SK-N-SH (cell line): ENCODE results near the gene MRPS18A. TPM values are rescaled to one million over a fixed set of nuclear protein-coding genes. Genes with fewer than 3 reads are reported as not detected.

Experiments
- CTCF ChIA-PET: fragments of 300-600, 350-600 bp; formaldehyde crosslinking; extraction: SDS; loops from one replicate; lab custom pipeline; 2021; lab: Yijun Ruan, JAX
- POLR2A ChIA-PET: fragments of 350-600 bp; sonication (Branson Sonifier 250); formaldehyde crosslinking; extraction: SDS; loops from one replicate; lab custom pipeline; 2020; ENCODE audit warnings: antibody characterized with exemption, inconsistent platforms; lab: Yijun Ruan, JAX
- DNase-seq: peaks from one replicate; pipeline ENCODE4 v3.0.0; 2012
- H2AFZ ChIP-seq: fragments of 200-600 bp; sonication (generic); 2 replicates; pipeline ENCODE4 v1.8.1; 2016; ENCODE audit warnings: antibody characterized with exemption, mild to moderate bottlenecking, low read depth
- H3F3A ChIP-seq: fragments of 200-600 bp; sonication (generic); replicated peaks from 2 replicates; pipeline ENCODE3; 2016; ENCODE audit warnings: antibody characterized with exemption, mild to moderate bottlenecking; ENCODE audit not compliant: insufficient read depth
- H3K27ac ChIP-seq, 2 experiments: fragments of 200-500 bp in 1 of 2; fragments of 200-600 bp in 1 of 2; sonication (Bioruptor generic) in 1 of 2; sonication (generic), shearing (Covaris generic) in 1 of 2; 2 replicates each; pipeline versions ENCODE4 v1.5.1 to v1.6.1; 2014 to 2016; ENCODE audit warnings: low read depth in 2 of 2, inconsistent platforms in 1 of 2, low read length in 1 of 2, mild to moderate bottlenecking in 1 of 2, mixed read lengths in 1 of 2
- H3K27me3 ChIP-seq: fragments of 200-600 bp; sonication (generic), shearing (Covaris generic); 2 replicates; pipeline ENCODE4 v1.6.1; 2016; ENCODE audit warnings: mixed run types; ENCODE audit not compliant: insufficient read depth
- H3K36me3 ChIP-seq, 2 experiments: fragments of 200-500 bp in 1 of 2; fragments of 200-600 bp in 1 of 2; sonication (Bioruptor generic) in 1 of 2; sonication (generic) in 1 of 2; replicated peaks in 1 of 2; 2 replicates each; pipeline versions ENCODE3 to v1.5.1; 2014 to 2016; ENCODE audit warnings: low read length in 1 of 2, mild to moderate bottlenecking in 1 of 2; ENCODE audit not compliant: insufficient read depth in 2 of 2, control insufficient read depth in 1 of 2
- H3K4me1 ChIP-seq, 2 experiments: fragments of 200-500 bp in 1 of 2; fragments of 200-600 bp in 1 of 2; sonication (Bioruptor generic) in 1 of 2; sonication (generic), shearing (Covaris generic) in 1 of 2; 2 replicates each; pipeline versions ENCODE4 v1.5.1 to v1.6.1; 2014 to 2016; ENCODE audit warnings: low read depth in 1 of 2, low read length in 1 of 2, mixed run types in 1 of 2; ENCODE audit not compliant: insufficient read depth in 2 of 2, control insufficient read depth in 1 of 2
- H3K4me2 ChIP-seq: fragments of 200-600 bp; sonication (generic), shearing (Covaris generic); 2 replicates; pipeline ENCODE4 v1.6.1; 2017; ENCODE audit warnings: mixed run types
- H3K4me3 ChIP-seq, 2 experiments: fragments of 200-500 bp in 1 of 2; fragments of 200-600 bp in 1 of 2; sonication (Bioruptor generic) in 1 of 2; sonication (generic), shearing (Covaris generic) in 1 of 2; 2 replicates each; pipeline versions ENCODE4 v1.5.1 to v1.8.1; 2014 to 2016; ENCODE audit warnings: low read depth in 2 of 2, inconsistent platforms in 1 of 2, low read length in 1 of 2, mild to moderate bottlenecking in 1 of 2, mixed read lengths in 1 of 2, moderate library complexity in 1 of 2
- H3K79me2 ChIP-seq: fragments of 200-600 bp; sonication (generic); 2 replicates; pipeline ENCODE4 v1.8.1; 2017; ENCODE audit warnings: mild to moderate bottlenecking; ENCODE audit not compliant: insufficient read depth
- H3K9ac ChIP-seq: fragments of 200-600 bp; sonication (generic); 2 replicates; pipeline ENCODE4 v1.6.1; 2017; ENCODE audit warnings: mixed run types
- H3K9me2 ChIP-seq: fragments of 200-600 bp; sonication (generic); 2 replicates; pipeline ENCODE4 v1.6.1; 2017; ENCODE audit warnings: mixed run types
- H3K9me3 ChIP-seq: fragments of 200-600 bp; sonication (generic); 2 replicates; pipeline ENCODE4 v1.6.1; 2017; ENCODE audit warnings: mixed run types, mild to moderate bottlenecking, moderate library complexity
- H4K20me1 ChIP-seq: fragments of 200-600 bp; sonication (generic); 2 replicates; pipeline ENCODE4 v1.6.1; 2017; ENCODE audit warnings: mild to moderate bottlenecking, mixed run types; ENCODE audit not compliant: insufficient read depth
- CHD2 ChIP-seq: fragments of 150-350 bp; IDR thresholded peaks from 2 replicates; pipeline ENCODE4 v1.6.1; 2018; ENCODE audit warnings: low read length; ENCODE audit not compliant: partially characterized antibody
- FOSL2 ChIP-seq: IDR thresholded peaks from 2 replicates; pipeline ENCODE4 v1.4.0; 2012; ENCODE audit warnings: low read depth, mild to moderate bottlenecking, moderate library complexity, borderline replicate concordance
- GATA2 ChIP-seq: sonication (generic); formaldehyde crosslinking; IDR thresholded peaks from 2 replicates; pipeline ENCODE4 v1.5.0; 2020; ENCODE audit warnings: mild to moderate bottlenecking, missing genetic modification reagents
- MEF2A ChIP-seq: IDR thresholded peaks from 2 replicates; pipeline ENCODE4 v1.4.0; 2012; ENCODE audit warnings: low read depth, borderline replicate concordance
- NFIC ChIP-seq: IDR thresholded peaks from 2 replicates; pipeline ENCODE4 v1.4.0; 2012; ENCODE audit warnings: borderline replicate concordance
- RAD21 ChIP-seq: IDR thresholded peaks from 2 replicates; pipeline ENCODE4 v1.6.1; 2012; ENCODE audit warnings: mild to moderate bottlenecking, low read length
- RCOR1 ChIP-seq: fragments of 150-350 bp; IDR thresholded peaks from 2 replicates; pipeline ENCODE4 v1.6.1; 2017; ENCODE audit warnings: antibody characterized with exemption, low read length
- SIN3A ChIP-seq: IDR thresholded peaks from 2 replicates; pipeline ENCODE4 v1.6.1; 2012; ENCODE audit warnings: low read depth, mild to moderate bottlenecking, low read length, moderate library complexity, borderline replicate concordance
- YY1 ChIP-seq: IDR thresholded peaks from 2 replicates; pipeline ENCODE4 v1.4.0; 2012; ENCODE audit warnings: low read depth, mild to moderate bottlenecking
- WGBS: methylation state at CpG from one replicate; pipeline ENCODE4 v1.1.6; 2017; ENCODE audit warnings: low lambda C conversion rate; 5-methylcytosine and 5-hydroxymethylcytosine counted together
- polyA plus RNA-seq, 3 experiments: library from polyadenylated mRNA; depleted of rRNA; stranded (reverse); fragments of >200 nt; gene quantifications; 2 replicates each; pipeline ENCODE4 v1.2.3, GENCODE V29; 2012
- TF ChIP-seq, protein P1 (sequence below): IDR thresholded peaks from 2 replicates; pipeline ENCODE4 v1.4.0; 2012; ENCODE audit warnings: low read depth, borderline replicate concordance
- TF ChIP-seq, protein P2 (sequence below): IDR thresholded peaks from 2 replicates; pipeline ENCODE4 v1.4.0; 2012; ENCODE audit warnings: low read depth, borderline replicate concordance
- TF ChIP-seq, protein P3 (sequence below): fragments of 200-600 bp; sonication (generic); IDR thresholded peaks from 2 replicates; pipeline ENCODE4 v1.6.1; 2017; ENCODE audit warnings: antibody characterized with exemption, mild to moderate bottlenecking, moderate library complexity

The MRPS18A gene
- polyA plus RNA-seq, 1 of the 3 experiments (the other 2 are of a cell fraction), result 57.0 TPM

DNA sequence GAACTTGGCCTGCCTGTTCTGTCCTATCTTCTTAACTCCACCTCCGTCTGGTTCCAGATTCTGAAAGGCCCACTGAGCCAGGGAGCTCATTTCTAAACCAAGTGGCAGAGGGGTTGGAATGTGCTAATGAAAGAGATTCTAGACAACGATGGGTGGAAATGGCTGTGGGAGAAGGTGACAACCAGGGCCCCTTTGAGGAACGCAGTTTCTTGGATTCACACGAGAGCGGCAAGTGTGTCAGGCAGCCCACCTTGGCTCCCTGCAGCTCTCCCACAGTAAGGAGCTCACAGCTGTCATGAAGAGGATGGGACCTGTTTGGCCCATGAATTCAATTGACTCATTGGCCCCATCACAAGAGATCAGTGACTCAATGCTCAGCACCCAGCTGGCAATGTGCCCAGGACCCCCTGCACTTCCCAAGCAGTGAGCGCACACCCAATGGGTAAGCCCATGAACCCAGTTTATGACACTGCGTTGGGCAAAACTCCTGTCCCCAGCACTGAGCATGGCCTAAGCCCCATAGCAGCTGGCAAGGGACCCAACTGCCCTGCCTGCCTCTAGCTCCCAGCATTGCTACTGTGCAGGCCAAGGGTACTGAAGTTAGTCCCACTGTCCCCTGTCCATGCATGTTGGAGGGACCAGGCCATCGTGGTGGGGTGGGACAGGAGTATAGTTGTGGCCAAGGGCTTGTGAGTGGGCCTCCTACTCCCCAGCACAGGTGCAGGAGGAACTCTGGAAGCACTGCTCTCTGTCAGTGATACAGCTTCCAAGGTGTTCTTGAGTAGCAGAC, 16.4 kb downstream of the MRPS18A start:
- no peaks in the 10 kb centered on the region for H3K9me2 ChIP-seq
- no peaks in the 10 kb centered on the region for H3K9me3 ChIP-seq
- 89% methylated on average over 5 of the region's 8 CpGs for WGBS
- peaks cover 0 to 45% of the 10 kb centered on the region in 2 experiments for H3K36me3 ChIP-seq
- no peak overlapping the region for H3K9ac ChIP-seq
- H3F3A ChIP-seq, result peaks cover 13% of the 10 kb centered on the region
- no peak overlapping the region for H3K4me2 ChIP-seq
- H4K20me1 ChIP-seq, result no peaks in the 10 kb centered on the region
- no peaks in the 10 kb centered on the region for H3K27me3 ChIP-seq
- H3K79me2 ChIP-seq, result no peaks in the 10 kb centered on the region
- TF ChIP-seq NFIC (0 out of 2 replicates have a peak, but pooled peaks have one; percentile 16), MEF2A (no peak), CHD2 (no peak), RCOR1 (no peak), FOSL2 (0 out of 2 replicates have a peak, but pooled peaks have one; percentile 7)
- H2AFZ ChIP-seq, result no peak overlapping the region
- ChIA-PET POLR2A (interaction anchor here (0.6 kb wide), 1 partner anchor 38 kb away, joined by 3 read pairs; no protein-coding TSS in a partner anchor), CTCF (interaction anchor here (0.8 to 7.2 kb wide), 8 partner anchors 63 to 408 kb away, joined by 3 to 111 read pairs (median 5); partner anchors contain the start of gene VEGFA)
- DNase-seq, result no peak
- H3K4me3 ChIP-seq, result no peak overlapping the region
- peaks cover 0 to 29% of the 10 kb centered on the region in 2 experiments; a peak in 1 of 4 replicates for H3K4me1 ChIP-seq
- no peak overlapping the region for H3K27ac ChIP-seq

DNA sequence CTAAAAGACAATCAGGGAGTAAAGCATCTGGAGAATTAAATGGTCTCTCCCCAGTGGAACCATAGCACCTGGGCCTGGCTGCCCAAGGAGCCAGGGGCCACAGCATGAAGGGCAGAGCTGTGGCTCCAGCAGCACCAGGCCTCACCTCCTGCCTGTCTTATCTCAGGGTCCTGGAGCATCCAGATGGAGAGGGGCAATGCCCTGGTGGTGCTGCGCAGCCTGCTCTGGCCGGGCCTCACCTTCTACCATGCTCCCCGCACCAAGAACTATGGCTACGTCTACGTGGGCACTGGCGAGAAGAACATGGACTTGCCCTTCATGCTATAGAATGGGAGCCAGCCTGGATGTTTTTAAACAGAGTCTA, 17.0 kb downstream of the MRPS18A start:
- TF ChIP-seq GATA2 (no peak), YY1 (no peak), SIN3A (no peak), RAD21 (no peak)
- TF ChIP-seq, protein P1, sequence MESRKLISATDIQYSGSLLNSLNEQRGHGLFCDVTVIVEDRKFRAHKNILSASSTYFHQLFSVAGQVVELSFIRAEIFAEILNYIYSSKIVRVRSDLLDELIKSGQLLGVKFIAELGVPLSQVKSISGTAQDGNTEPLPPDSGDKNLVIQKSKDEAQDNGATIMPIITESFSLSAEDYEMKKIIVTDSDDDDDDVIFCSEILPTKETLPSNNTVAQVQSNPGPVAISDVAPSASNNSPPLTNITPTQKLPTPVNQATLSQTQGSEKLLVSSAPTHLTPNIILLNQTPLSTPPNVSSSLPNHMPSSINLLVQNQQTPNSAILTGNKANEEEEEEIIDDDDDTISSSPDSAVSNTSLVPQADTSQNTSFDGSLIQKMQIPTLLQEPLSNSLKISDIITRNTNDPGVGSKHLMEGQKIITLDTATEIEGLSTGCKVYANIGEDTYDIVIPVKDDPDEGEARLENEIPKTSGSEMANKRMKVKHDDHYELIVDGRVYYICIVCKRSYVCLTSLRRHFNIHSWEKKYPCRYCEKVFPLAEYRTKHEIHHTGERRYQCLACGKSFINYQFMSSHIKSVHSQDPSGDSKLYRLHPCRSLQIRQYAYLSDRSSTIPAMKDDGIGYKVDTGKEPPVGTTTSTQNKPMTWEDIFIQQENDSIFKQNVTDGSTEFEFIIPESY, result no peak
- TF ChIP-seq, protein P2, sequence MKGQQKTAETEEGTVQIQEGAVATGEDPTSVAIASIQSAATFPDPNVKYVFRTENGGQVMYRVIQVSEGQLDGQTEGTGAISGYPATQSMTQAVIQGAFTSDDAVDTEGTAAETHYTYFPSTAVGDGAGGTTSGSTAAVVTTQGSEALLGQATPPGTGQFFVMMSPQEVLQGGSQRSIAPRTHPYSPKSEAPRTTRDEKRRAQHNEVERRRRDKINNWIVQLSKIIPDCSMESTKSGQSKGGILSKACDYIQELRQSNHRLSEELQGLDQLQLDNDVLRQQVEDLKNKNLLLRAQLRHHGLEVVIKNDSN, result no peak
- TF ChIP-seq, protein P3, sequence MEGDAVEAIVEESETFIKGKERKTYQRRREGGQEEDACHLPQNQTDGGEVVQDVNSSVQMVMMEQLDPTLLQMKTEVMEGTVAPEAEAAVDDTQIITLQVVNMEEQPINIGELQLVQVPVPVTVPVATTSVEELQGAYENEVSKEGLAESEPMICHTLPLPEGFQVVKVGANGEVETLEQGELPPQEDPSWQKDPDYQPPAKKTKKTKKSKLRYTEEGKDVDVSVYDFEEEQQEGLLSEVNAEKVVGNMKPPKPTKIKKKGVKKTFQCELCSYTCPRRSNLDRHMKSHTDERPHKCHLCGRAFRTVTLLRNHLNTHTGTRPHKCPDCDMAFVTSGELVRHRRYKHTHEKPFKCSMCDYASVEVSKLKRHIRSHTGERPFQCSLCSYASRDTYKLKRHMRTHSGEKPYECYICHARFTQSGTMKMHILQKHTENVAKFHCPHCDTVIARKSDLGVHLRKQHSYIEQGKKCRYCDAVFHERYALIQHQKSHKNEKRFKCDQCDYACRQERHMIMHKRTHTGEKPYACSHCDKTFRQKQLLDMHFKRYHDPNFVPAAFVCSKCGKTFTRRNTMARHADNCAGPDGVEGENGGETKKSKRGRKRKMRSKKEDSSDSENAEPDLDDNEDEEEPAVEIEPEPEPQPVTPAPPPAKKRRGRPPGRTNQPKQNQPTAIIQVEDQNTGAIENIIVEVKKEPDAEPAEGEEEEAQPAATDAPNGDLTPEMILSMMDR, result no peak
- no peak for DNase-seq
- Histone ChIP-seq H3K4me1 (peaks cover 0 to 29% of the 10 kb centered on the region in 2 experiments; a peak in 1 of 4 replicates), H3K36me3 (peaks cover 0 to 42% of the 10 kb centered on the region in 2 experiments), H3K4me3 (no peak overlapping the region), H3K9me2 (no peaks in the 10 kb centered on the region), H3K27me3 (no peaks in the 10 kb centered on the region), H3K9me3 (no peaks in the 10 kb centered on the region), H4K20me1 (no peaks in the 10 kb centered on the region), H3K27ac (no peak overlapping the region), H3F3A (peaks cover 13% of the 10 kb centered on the region), H3K4me2 (no peak overlapping the region), H2AFZ (no peak overlapping the region), H3K79me2 (no peaks in the 10 kb centered on the region), H3K9ac (no peak overlapping the region)
- 94% methylated on average over 5 of the region's 6 CpGs for WGBS
- POLR2A ChIA-PET, result interaction anchor here (6.3 kb wide), 1 partner anchor 99 kb away, joined by 33 read pairs; the partner anchor contains the start of gene VEGFA
- CTCF ChIA-PET, result interaction anchor here (1.3 to 7.2 kb wide), 5 partner anchors 8 to 409 kb away, joined by 4 to 111 read pairs (median 9); partner anchors contain the start of gene VEGFA
